Neuronal stem cell (in vitro differentiated cells): ENCODE measurements around the gene IMPG2.

Experiments used
- DNase-seq: peaks from one replicate; pipeline ENCODE4 v3.0.0-alpha.2; 2013; ENCODE audit warnings: low spot score
- H2AFZ ChIP-seq: one replicate; pipeline ENCODE4 v1.6.1; 2013; ENCODE audit warnings: mild to moderate bottlenecking, low read length, inconsistent platforms
- H2AK5ac ChIP-seq: 2 replicates; pipeline ENCODE4 v1.6.1; 2013; ENCODE audit warnings: low read depth, mild to moderate bottlenecking, inconsistent platforms, low read length, moderate library complexity, mixed read lengths
- H2BK120ac ChIP-seq: 2 replicates; pipeline ENCODE4 v1.6.1; 2013; ENCODE audit warnings: low read depth, mild to moderate bottlenecking, inconsistent platforms, low read length, moderate library complexity, mixed read lengths
- H2BK12ac ChIP-seq: one replicate; pipeline ENCODE4 v1.6.1; 2013; ENCODE audit warnings: low read length, inconsistent platforms
- H2BK15ac ChIP-seq: 2 replicates; pipeline ENCODE4 v1.6.1; 2013; ENCODE audit warnings: mild to moderate bottlenecking, low read length, inconsistent platforms, mixed read lengths
- H2BK5ac ChIP-seq: one replicate; pipeline ENCODE4 v1.6.1; 2013; ENCODE audit warnings: inconsistent platforms, mild to moderate bottlenecking, low read length, moderate library complexity
- H3K14ac ChIP-seq: one replicate; pipeline ENCODE4 v1.6.1; 2013; ENCODE audit warnings: low read length, inconsistent platforms
- H3K18ac ChIP-seq: 2 replicates; pipeline ENCODE4 v1.6.1; 2013; ENCODE audit warnings: low read length, inconsistent platforms
- H3K23ac ChIP-seq: 2 replicates; pipeline ENCODE4 v1.6.1; 2013; ENCODE audit warnings: low read depth, mild to moderate bottlenecking, mixed read lengths, low read length, inconsistent platforms; ENCODE audit not compliant: poor library complexity
- H3K27ac ChIP-seq: replicated peaks from 3 replicates; pipeline ENCODE4 v1.5.1; 2013; ENCODE audit warnings: low read length, inconsistent platforms
- H3K27me3 ChIP-seq, 3 experiments: 2 replicates each; pipeline ENCODE4 v1.6.1; 2013; ENCODE audit warnings: low read length in 3 of 3, mild to moderate bottlenecking in 2 of 3, inconsistent platforms in 1 of 3, low read depth in 1 of 3, mixed read lengths in 1 of 3, moderate library complexity in 1 of 3; ENCODE audit not compliant: control insufficient read depth in 3 of 3, insufficient read depth in 3 of 3
- H3K36me3 ChIP-seq, 2 donors: replicated peaks in 1 of 2; 2 replicates each; pipeline ENCODE4 v1.6.1; 2013; ENCODE audit warnings: low read length in 2 of 2; ENCODE audit not compliant: control insufficient read depth in 2 of 2, insufficient read depth in 2 of 2
- H3K4ac ChIP-seq: 2 replicates; pipeline ENCODE4 v1.6.1; 2013; ENCODE audit warnings: inconsistent platforms, mild to moderate bottlenecking, low read length, moderate library complexity
- H3K4me1 ChIP-seq, 2 donors: 1 replicate in 1 of 2; 2 replicates in 1 of 2; pipeline ENCODE4 v1.6.1; 2013; ENCODE audit warnings: low read length in 2 of 2, low read depth in 1 of 2; ENCODE audit not compliant: control insufficient read depth in 2 of 2, insufficient read depth in 1 of 2
- H3K4me2 ChIP-seq: one replicate; pipeline ENCODE4 v1.6.1; 2013; ENCODE audit warnings: mild to moderate bottlenecking, low read length, inconsistent platforms; ENCODE audit not compliant: insufficient read depth, poor library complexity, severe bottlenecking
- H3K4me3 ChIP-seq, 2 donors: 2 replicates each; pipeline ENCODE4 v1.5.1; 2013; ENCODE audit warnings: low read length in 2 of 2, mild to moderate bottlenecking in 2 of 2, inconsistent platforms in 1 of 2, moderate library complexity in 1 of 2
- H3K79me1 ChIP-seq: one replicate; pipeline ENCODE4 v1.6.1; 2013; ENCODE audit warnings: low read depth, mild to moderate bottlenecking, inconsistent platforms, low read length, moderate library complexity
- H3K9ac ChIP-seq: one replicate; pipeline ENCODE4 v1.6.1; 2013; ENCODE audit warnings: mild to moderate bottlenecking, low read depth, low read length, inconsistent platforms; ENCODE audit not compliant: poor library complexity
- H3K9me3 ChIP-seq, 2 donors: replicated peaks in 1 of 2; 2 replicates each; pipeline versions ENCODE3 to v1.6.1; 2013; ENCODE audit warnings: low read length in 2 of 2, mild to moderate bottlenecking in 2 of 2, inconsistent platforms in 1 of 2, low read depth in 1 of 2, mixed read lengths in 1 of 2, moderate library complexity in 1 of 2; ENCODE audit not compliant: control insufficient read depth in 2 of 2, insufficient read depth in 1 of 2
- H4K8ac ChIP-seq: one replicate; pipeline ENCODE4 v1.6.1; 2013; ENCODE audit warnings: low read depth, mild to moderate bottlenecking, inconsistent platforms, low read length, moderate library complexity
- H4K91ac ChIP-seq: one replicate; pipeline ENCODE4 v1.6.1; 2013; ENCODE audit warnings: low read length, low read depth, mild to moderate bottlenecking, inconsistent platforms; ENCODE audit not compliant: poor library complexity
- WGBS, 2 donors: extraction: QIAGEN DNeasy Blood & Tissue Kit; methylation state at CpG; one replicate each; pipeline ENCODE4 v1.1.7; 2013; ENCODE audit warnings: missing lambda C conversion rate in 2 of 2, mixed read lengths in 1 of 2; ENCODE audit not compliant: insufficient read length in 2 of 2, insufficient replicate concordance in 1 of 2; ENCODE audit errors: extremely low coverage in 2 of 2; 5-methylcytosine and 5-hydroxymethylcytosine counted together

Gene IMPG2

GRCh38 chr3:101279162-101279561 is 41.2 kb downstream of the IMPG2 start:
- Histone ChIP-seq H2BK15ac (no peak overlapping the region), H3K4me3 (no peak overlapping the region), H3K79me1 (no peaks in the 10 kb centered on the region), H3K18ac (no peak overlapping the region), H3K27me3 (no peaks in the 10 kb centered on the region), H2AK5ac (no peak overlapping the region), H3K14ac (no peak overlapping the region), H3K4me2 (no peak overlapping the region), H3K27ac (no peak overlapping the region), H3K23ac (no peak overlapping the region), H2AFZ (no peak overlapping the region), H3K9ac (no peak overlapping the region), H2BK120ac (no peak overlapping the region), H3K4me1 (no peaks in the 10 kb centered on the region), H3K9me3 (no peaks in the 10 kb centered on the region), H4K8ac (no peak overlapping the region), H2BK5ac (no peak overlapping the region), H3K4ac (no peak overlapping the region), H4K91ac (no peak overlapping the region), H2BK12ac (no peak overlapping the region), H3K36me3 (no peaks in the 10 kb centered on the region)
- no peak for DNase-seq

- Histone ChIP-seq H3K36me3 (no peaks in the 10 kb centered on the region), H3K79me1 (no peaks in the 10 kb centered on the region), H2BK15ac (no peak overlapping the region), H4K91ac (no peak overlapping the region), H3K4me1 (no peaks in the 10 kb centered on the region), H3K18ac (no peak overlapping the region), H2BK12ac (no peak overlapping the region), H3K23ac (no peak overlapping the region), H2BK120ac (no peak overlapping the region), H2AFZ (no peak overlapping the region), H3K4ac (no peak overlapping the region), H4K8ac (no peak overlapping the region), H3K14ac (no peak overlapping the region), H3K4me2 (no peak overlapping the region), H2BK5ac (no peak overlapping the region), H3K27ac (no peak overlapping the region), H3K9me3 (no peaks in the 10 kb centered on the region), H3K4me3 (no peak overlapping the region), H3K9ac (no peak overlapping the region), H2AK5ac (no peak overlapping the region), H3K27me3 (no peaks in the 10 kb centered on the region)
- DNase-seq: no peak
These were observed 41.6 kb downstream of the IMPG2 start for GRCh38 chr3:101278727-101279126.

- Histone ChIP-seq H2AFZ (no peak overlapping the region), H3K4me3 (no peak overlapping the region), H3K4ac (no peak overlapping the region), H3K36me3 (no peaks in the 10 kb centered on the region), H3K27ac (no peak overlapping the region), H2BK15ac (no peak overlapping the region), H3K23ac (no peak overlapping the region), H3K9me3 (no peaks in the 10 kb centered on the region), H3K18ac (no peak overlapping the region), H3K4me1 (no peaks in the 10 kb centered on the region), H2BK5ac (no peak overlapping the region), H3K79me1 (no peaks in the 10 kb centered on the region), H3K14ac (no peak overlapping the region), H2BK120ac (no peak overlapping the region), H4K91ac (no peak overlapping the region), H3K9ac (no peak overlapping the region), H3K4me2 (no peak overlapping the region), H2AK5ac (no peak overlapping the region), H2BK12ac (no peak overlapping the region), H3K27me3 (no peaks in the 10 kb centered on the region), H4K8ac (no peak overlapping the region)
- no CpG with 5 or more reads among the region's 2 CpGs for WGBS, 2 donors
- DNase-seq: no peak
These were observed 46.8 kb downstream of the IMPG2 start for GRCh38 chr3:101273608-101274007.

GRCh38 chr3:101273156-101273555 is 47.2 kb downstream of the IMPG2 start:
- H3K4me1 ChIP-seq: no peaks in the 10 kb centered on the region
- no peak overlapping the region for H2BK120ac ChIP-seq

More at GRCh38 chr3:101273156-101273555, 47.2 kb downstream of the IMPG2 start:
- H3K18ac ChIP-seq: no peak overlapping the region
- H4K8ac ChIP-seq: no peak overlapping the region
- no peak overlapping the region for H2AK5ac ChIP-seq
- H2BK12ac ChIP-seq: no peak overlapping the region
- no peak overlapping the region for H3K4me3 ChIP-seq
- H3K36me3 ChIP-seq: no peaks in the 10 kb centered on the region
- H3K4me2 ChIP-seq: no peak overlapping the region
- H3K27ac ChIP-seq: no peak overlapping the region
- no peak overlapping the region for H3K14ac ChIP-seq
- no peak for DNase-seq
- H3K79me1 ChIP-seq: no peaks in the 10 kb centered on the region
- no peak overlapping the region for H2BK15ac ChIP-seq
- no peak overlapping the region for H4K91ac ChIP-seq
- H2AFZ ChIP-seq: no peak overlapping the region
- H3K23ac ChIP-seq: no peak overlapping the region
- no peak overlapping the region for H3K4ac ChIP-seq
- H3K9ac ChIP-seq: no peak overlapping the region
- no peaks in the 10 kb centered on the region for H3K9me3 ChIP-seq
- H3K27me3 ChIP-seq: no peaks in the 10 kb centered on the region
- H2BK5ac ChIP-seq: no peak overlapping the region
